Caco-2 (cell line): ENCODE results near the gene STAP1. TPM values are rescaled to one million over a fixed set of nuclear protein-coding genes. Genes with fewer than 3 reads are reported as not detected.

Experiments used
- BruUV-seq: library from RNA; stranded (reverse); fragments of 400-500 nt; replicated peaks from 2 replicates; lab custom pipeline; 2021; lab: Mats Ljungman, UMichigan
- CTCF ChIA-PET: fragments of 300-600 bp; sonication (Branson Sonifier 250); formaldehyde crosslinking; loops from one replicate; lab custom pipeline; 2022; ENCODE audit warnings: antibody characterized with exemption; lab: Charles Lee
- POLR2A ChIA-PET: fragments of 300-600 bp; sonication (Branson Sonifier 250); formaldehyde crosslinking; loops from one replicate; lab custom pipeline; 2022; ENCODE audit warnings: antibody characterized with exemption; lab: Charles Lee
- DNase-seq, 2 experiments: peaks; one replicate each; pipeline versions ENCODE4 v3.0.0 to v3.0.0-alpha.2; 2020 to 2022
- H3K27me3 ChIP-seq: replicated peaks from 2 replicates; pipeline ENCODE4 v1.6.0; 2011; ENCODE audit warnings: low read length; ENCODE audit not compliant: control insufficient read depth, insufficient read depth
- H3K36me3 ChIP-seq: 2 replicates; pipeline ENCODE4 v1.5.1; 2011; ENCODE audit warnings: low read length; ENCODE audit not compliant: control insufficient read depth, insufficient read depth
- H3K4me1 ChIP-seq: fragments of 250-450 bp; sonication (Bioruptor Pico); 2 replicates; pipeline ENCODE4 v1.5.1; 2020; ENCODE audit warnings: mild to moderate bottlenecking
- H3K4me3 ChIP-seq: 2 replicates; pipeline ENCODE4 v1.5.1; 2011; ENCODE audit warnings: low read depth, mild to moderate bottlenecking, control low read depth, low read length
- H3K9me3 ChIP-seq: fragments of 250-450 bp; sonication (Bioruptor Pico); 2 replicates; pipeline ENCODE4 v1.5.1; 2020; ENCODE audit warnings: mild to moderate bottlenecking, moderate library complexity
- H3K27ac Mint-ChIP-seq: one replicate; pipeline ENCODE4 v1.8.0; 2022; ENCODE audit warnings: mixed read lengths; ENCODE audit not compliant: unreplicated experiment
- H3K27me3 Mint-ChIP-seq: one replicate; pipeline ENCODE4 v1.8.0; 2022; ENCODE audit warnings: mixed read lengths; ENCODE audit not compliant: insufficient read depth, unreplicated experiment
- H3K36me3 Mint-ChIP-seq: one replicate; pipeline ENCODE4 v1.8.0; 2022; ENCODE audit warnings: mild to moderate bottlenecking, mixed read lengths; ENCODE audit not compliant: insufficient read depth, unreplicated experiment
- H3K4me1 Mint-ChIP-seq: one replicate; pipeline ENCODE4 v1.8.0; 2022; ENCODE audit warnings: low read depth, mixed read lengths; ENCODE audit not compliant: unreplicated experiment
- H3K4me3 Mint-ChIP-seq: one replicate; pipeline ENCODE4 v1.8.0; 2022; ENCODE audit warnings: mild to moderate bottlenecking, moderate library complexity, mixed read lengths; ENCODE audit not compliant: unreplicated experiment
- H3K9me3 Mint-ChIP-seq: one replicate; pipeline ENCODE4 v1.8.0; 2022; ENCODE audit warnings: mixed read lengths; ENCODE audit not compliant: unreplicated experiment
- intact Hi-C: fragments of 100-400 bp; cut with micrococcal nuclease; formaldehyde crosslinking; loops from one replicate; pipeline ENCODE4 v1.10.0; 2022; ENCODE audit not compliant: unreplicated experiment
- total RNA-seq: library from RNA; stranded (reverse); gene quantifications from 2 replicates; pipeline ENCODE4 v1.2.3, GENCODE V29; 2022
- TF ChIP-seq, protein P1 (sequence below), 2 experiments: fragments of 200-600 bp in 1 of 2; IDR thresholded peaks; 1 replicate in 1 of 2; 2 replicates in 1 of 2; pipeline versions ENCODE4 v1.5.1 to v1.8.0; 2011 to 2022; ENCODE audit warnings: antibody characterized with exemption in 1 of 2, control low read depth in 1 of 2, inconsistent platforms in 1 of 2, low read depth in 1 of 2, low read length in 1 of 2, mild to moderate bottlenecking in 1 of 2, moderate library complexity in 1 of 2; ENCODE audit not compliant: insufficient read depth in 1 of 2, severe bottlenecking in 1 of 2, unreplicated experiment in 1 of 2

The STAP1 gene
- total RNA-seq, 1 experiment from 2014 or later, result not detected

DNA sequence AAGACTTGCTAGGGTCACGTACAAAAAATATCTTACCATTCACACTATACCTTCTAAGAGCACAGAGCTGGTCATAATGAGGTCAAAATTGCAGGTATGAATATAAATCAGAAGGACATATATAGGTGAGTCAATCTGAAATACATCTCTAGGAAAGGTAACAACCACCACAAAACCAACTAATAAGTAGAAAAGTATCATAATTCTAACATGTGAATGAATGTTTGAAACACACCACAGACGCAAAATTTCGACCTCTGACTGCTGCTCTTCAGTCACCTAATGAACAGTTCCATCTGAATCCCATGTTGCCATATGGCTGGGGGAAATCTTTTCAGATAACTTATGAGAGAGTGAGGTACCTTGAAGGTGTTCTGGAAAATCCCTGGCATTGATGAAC is 22.1 kb downstream of the STAP1 start:
- CTCF ChIA-PET, result no interaction called here
- H3K4me3 Mint-ChIP-seq, result no peak overlapping the region

DNA sequence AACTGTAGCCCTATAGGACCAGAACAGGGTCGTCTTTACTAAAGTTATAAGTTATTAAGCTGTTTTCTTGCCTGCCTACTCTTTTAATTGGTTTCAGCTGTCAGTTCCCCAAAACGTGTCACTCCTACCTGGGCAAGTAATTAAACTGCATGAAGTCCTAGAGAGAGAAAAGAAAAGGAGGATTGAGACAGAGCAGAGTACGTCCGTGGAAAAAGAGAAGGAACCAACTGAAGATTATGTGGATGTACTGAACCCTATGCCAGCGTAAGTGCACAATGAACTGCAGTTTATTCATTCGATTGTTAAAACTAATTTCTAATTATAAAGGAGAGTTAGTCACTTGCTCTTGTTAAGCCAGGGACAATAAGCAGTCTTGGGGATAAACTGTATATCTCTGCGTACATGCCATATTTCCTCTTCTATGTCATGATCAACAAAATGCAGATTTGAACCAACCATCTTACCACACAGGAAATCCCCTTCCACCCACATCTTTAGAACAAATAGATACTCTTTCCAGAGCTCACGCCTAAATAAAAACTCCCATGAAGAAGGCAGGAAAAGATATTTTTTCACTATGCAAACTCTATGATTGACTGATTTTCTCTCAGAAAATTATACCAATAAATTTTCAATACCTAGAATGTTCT is 22.8 kb downstream of the STAP1 start:
- TF ChIP-seq, protein P1, sequence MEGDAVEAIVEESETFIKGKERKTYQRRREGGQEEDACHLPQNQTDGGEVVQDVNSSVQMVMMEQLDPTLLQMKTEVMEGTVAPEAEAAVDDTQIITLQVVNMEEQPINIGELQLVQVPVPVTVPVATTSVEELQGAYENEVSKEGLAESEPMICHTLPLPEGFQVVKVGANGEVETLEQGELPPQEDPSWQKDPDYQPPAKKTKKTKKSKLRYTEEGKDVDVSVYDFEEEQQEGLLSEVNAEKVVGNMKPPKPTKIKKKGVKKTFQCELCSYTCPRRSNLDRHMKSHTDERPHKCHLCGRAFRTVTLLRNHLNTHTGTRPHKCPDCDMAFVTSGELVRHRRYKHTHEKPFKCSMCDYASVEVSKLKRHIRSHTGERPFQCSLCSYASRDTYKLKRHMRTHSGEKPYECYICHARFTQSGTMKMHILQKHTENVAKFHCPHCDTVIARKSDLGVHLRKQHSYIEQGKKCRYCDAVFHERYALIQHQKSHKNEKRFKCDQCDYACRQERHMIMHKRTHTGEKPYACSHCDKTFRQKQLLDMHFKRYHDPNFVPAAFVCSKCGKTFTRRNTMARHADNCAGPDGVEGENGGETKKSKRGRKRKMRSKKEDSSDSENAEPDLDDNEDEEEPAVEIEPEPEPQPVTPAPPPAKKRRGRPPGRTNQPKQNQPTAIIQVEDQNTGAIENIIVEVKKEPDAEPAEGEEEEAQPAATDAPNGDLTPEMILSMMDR (IDR thresholded peaks at IDR 0.05; ENCODE audit: insufficient read depth in 1 of 2, low read depth in 1 of 2, low read length in 1 of 2, severe bottlenecking in 1 of 2, unreplicated experiment in 1 of 2), result no peak
- Mint-ChIP-seq H3K4me1 (no peaks in the 10 kb centered on the region), H3K9me3 (no peaks in the 10 kb centered on the region), H3K4me3 (no peak overlapping the region), H3K36me3 (no peaks in the 10 kb centered on the region), H3K27me3 (no peaks in the 10 kb centered on the region), H3K27ac (no peak overlapping the region)
- ChIA-PET CTCF (no interaction called here), POLR2A (no interaction called here)
- Histone ChIP-seq H3K9me3 (no peaks in the 10 kb centered on the region), H3K36me3 (no peaks in the 10 kb centered on the region), H3K4me1 (no peaks in the 10 kb centered on the region), H3K4me3 (no peak overlapping the region), H3K27me3 (no peaks in the 10 kb centered on the region)
- BruUV-seq, result no TSS peak
- no peak for DNase-seq
- intact Hi-C loops, result no loop called here

More for the DNA sequence above, 22.1 kb downstream of the STAP1 start:
- Histone ChIP-seq H3K36me3 (no peaks in the 10 kb centered on the region), H3K9me3 (no peaks in the 10 kb centered on the region), H3K4me3 (no peak overlapping the region), H3K27me3 (no peaks in the 10 kb centered on the region), H3K4me1 (no peaks in the 10 kb centered on the region)
- Mint-ChIP-seq H3K9me3 (no peaks in the 10 kb centered on the region), H3K36me3 (no peaks in the 10 kb centered on the region), H3K4me1 (no peaks in the 10 kb centered on the region), H3K27ac (no peak overlapping the region), H3K27me3 (no peaks in the 10 kb centered on the region)
- no TSS peak for BruUV-seq
- TF ChIP-seq, protein P1 (IDR thresholded peaks at IDR 0.05; ENCODE audit: insufficient read depth in 1 of 2, low read depth in 1 of 2, low read length in 1 of 2, severe bottlenecking in 1 of 2, unreplicated experiment in 1 of 2), result no peak
- DNase-seq, result no peak
- intact Hi-C loops, result no loop called here
- POLR2A ChIA-PET, result no interaction called here

DNA sequence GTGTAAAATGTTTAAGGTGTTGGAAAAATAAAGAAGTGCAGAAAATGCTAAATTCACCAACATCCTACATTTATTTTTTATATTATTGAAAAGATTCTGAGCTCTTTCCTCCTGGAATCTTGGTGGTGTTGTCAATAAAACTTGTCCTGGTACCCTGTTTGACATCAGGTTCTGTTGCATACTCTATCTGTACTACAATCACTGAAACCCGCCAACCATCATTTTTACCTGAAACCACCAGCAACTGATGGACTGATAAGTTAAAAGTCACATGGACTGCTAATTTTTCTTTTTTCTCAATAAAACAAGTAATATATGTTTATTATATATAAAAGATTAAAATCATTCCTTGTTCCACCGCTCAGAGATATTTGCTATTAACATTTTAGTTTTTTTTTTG is 23.4 kb downstream of the STAP1 start:
- intact Hi-C loops, result no loop called here
- ChIA-PET POLR2A (no interaction called here), CTCF (no interaction called here)
- Histone ChIP-seq H3K36me3 (no peaks in the 10 kb centered on the region), H3K4me3 (no peak overlapping the region), H3K4me1 (no peaks in the 10 kb centered on the region), H3K9me3 (no peaks in the 10 kb centered on the region), H3K27me3 (no peaks in the 10 kb centered on the region)
- no peaks in the 10 kb centered on the region for H3K36me3 Mint-ChIP-seq
- DNase-seq, result no peak
- H3K27ac Mint-ChIP-seq, result no peak overlapping the region
- H3K9me3 Mint-ChIP-seq, result no peaks in the 10 kb centered on the region
- BruUV-seq, result no TSS peak
- TF ChIP-seq, protein P1 (IDR thresholded peaks at IDR 0.05; ENCODE audit: insufficient read depth in 1 of 2, low read depth in 1 of 2, low read length in 1 of 2, severe bottlenecking in 1 of 2, unreplicated experiment in 1 of 2), result no peak
- no peak overlapping the region for H3K4me3 Mint-ChIP-seq
- no peaks in the 10 kb centered on the region for H3K4me1 Mint-ChIP-seq
- no peaks in the 10 kb centered on the region for H3K27me3 Mint-ChIP-seq
